HFF-Myc (cell line): ENCODE results near the gene NFYA.

Experiments used
- DNase-seq: peaks from one replicate; pipeline ENCODE4 v3.0.0-alpha.2; 2011; ENCODE audit warnings: low read depth; ENCODE audit errors: extremely low read depth
- H3K4me3 ChIP-seq: replicated peaks from 2 replicates; pipeline ENCODE4 v1.5.1; 2011; ENCODE audit warnings: low read depth, mild to moderate bottlenecking, control low read depth, low read length
- CTCF ChIP-seq: IDR thresholded peaks from 2 replicates; pipeline ENCODE4 v1.5.1; 2012; ENCODE audit warnings: mild to moderate bottlenecking, low read depth, low read length, control low read depth; ENCODE audit errors: missing control alignments

NFYA gene

DNA sequence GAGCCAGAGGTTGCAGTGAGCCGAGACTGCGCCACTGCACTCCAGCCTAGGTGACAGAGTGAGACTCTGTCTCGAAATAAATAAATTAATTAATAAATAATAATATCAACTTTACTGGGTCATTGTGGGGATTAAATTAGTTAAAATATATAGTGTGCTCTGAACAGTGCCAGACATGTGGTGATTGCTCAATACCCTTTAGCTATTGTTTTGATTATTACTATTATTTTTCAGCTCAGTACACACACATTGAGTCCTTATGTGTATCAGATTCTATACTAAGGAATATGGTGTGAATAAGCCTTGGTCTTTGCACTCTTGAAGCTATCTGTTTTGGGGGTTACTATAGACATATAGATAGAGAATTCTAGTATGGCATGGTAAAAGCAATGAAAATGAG, 52.5 kb downstream of the NFYA start:
- no peak for DNase-seq
- no peak for TF ChIP-seq CTCF
- H3K4me3 ChIP-seq, result no peak overlapping the region

DNA sequence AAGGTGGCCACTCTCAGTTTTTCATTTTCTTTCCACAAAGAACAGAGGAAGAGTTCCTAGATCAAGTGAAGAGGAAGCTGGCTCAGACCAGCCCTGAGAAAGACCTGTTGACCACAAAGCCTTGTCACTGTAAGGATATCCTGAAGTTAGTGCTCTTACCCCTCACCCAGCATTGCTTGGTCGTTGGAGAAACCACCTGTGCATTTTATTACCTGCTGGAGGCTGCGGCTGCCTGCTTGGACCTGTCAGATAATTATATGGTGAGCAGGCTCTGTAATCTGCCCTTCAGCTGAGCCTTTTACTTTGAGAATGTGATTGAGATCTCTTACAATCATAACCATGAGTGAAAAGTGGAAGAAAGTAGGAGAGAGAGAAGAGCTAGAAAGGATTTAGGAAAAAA, 59.5 kb downstream of the NFYA start:
- TF ChIP-seq CTCF, result no peak
- no peak for DNase-seq
- no peak overlapping the region for H3K4me3 ChIP-seq

DNA sequence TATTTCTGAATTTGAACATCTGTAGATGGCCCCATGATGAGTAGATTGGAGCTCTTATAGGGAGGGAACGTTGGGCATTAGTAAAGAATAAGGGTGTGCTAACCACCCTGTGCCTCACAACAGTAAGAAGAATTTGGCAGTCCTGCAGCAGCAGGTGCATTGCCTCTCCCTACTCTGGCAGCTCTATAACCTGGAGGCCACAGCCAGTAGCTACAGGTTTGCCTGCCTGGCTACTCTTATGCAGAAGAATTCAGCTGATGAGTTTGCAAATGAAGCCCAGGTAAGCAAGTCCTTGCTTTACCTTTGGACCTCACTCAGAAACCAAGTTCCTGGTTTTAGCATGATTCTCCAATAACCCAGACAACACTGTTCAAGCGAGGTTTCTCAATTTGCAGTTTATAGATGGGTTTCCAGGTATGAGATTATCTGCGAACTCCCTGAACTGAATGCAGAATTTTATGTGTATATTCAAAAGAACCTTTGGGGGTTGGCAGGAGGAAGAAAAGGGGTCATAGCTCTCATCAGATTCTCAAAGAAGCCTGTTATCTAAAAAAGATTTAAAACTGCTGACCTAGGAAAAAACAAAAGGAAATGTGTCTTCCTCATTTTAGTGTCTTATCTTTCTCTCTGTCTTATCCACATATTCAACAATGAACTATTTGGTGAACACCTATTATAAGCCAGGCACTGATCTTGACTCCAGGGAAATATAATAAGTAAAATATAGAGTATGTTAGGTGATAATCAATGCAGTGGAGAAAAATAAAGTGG, 62.5 kb downstream of the NFYA start:
- TF ChIP-seq CTCF, result no peak
- H3K4me3 ChIP-seq, result no peak overlapping the region
- no peak for DNase-seq

- no peak overlapping the region for H3K4me3 ChIP-seq
- no peak for DNase-seq
- TF ChIP-seq CTCF, result no peak
Measured at GRCh38 chr6:41136911-41137310, 64.1 kb downstream of the NFYA start.

GRCh38 chr6:41147917-41148316, 75.1 kb downstream of the NFYA start:
- DNase-seq, result no peak
- no peak for TF ChIP-seq CTCF
- no peak overlapping the region for H3K4me3 ChIP-seq
